HUES64 (cell line): Measurements from ENCODE around the gene CHD2.
A peak's percentile ranks its signal among the peaks of the same experiment; 100 is the strongest.
"Not testable (repeated sequence)": the region's sequence is repeated elsewhere in the genome, so short reads cannot be mapped to it uniquely, and the experiment has no call there.

ENCODE experiments used
- H3K27ac ChIP-seq: 2 replicates; pipeline ENCODE4 v1.7.0; 2013; ENCODE audit warnings: low read depth, low read length, inconsistent platforms
- H3K27me3 ChIP-seq: 2 replicates; pipeline ENCODE4 v1.6.1; 2013; ENCODE audit warnings: mild to moderate bottlenecking, low read length; ENCODE audit not compliant: insufficient read depth
- H3K36me3 ChIP-seq: 2 replicates; pipeline ENCODE4 v1.6.1; 2013; ENCODE audit warnings: mild to moderate bottlenecking, low read length; ENCODE audit not compliant: insufficient read depth
- H3K4me1 ChIP-seq: 2 replicates; pipeline ENCODE4 v1.6.1; 2013; ENCODE audit warnings: mild to moderate bottlenecking, low read length, moderate library complexity; ENCODE audit not compliant: insufficient read depth
- H3K4me3 ChIP-seq: 2 replicates; pipeline ENCODE4 v1.5.1; 2013; ENCODE audit warnings: mild to moderate bottlenecking, low read length, moderate library complexity
- H3K9ac ChIP-seq: 2 replicates; pipeline ENCODE4 v1.6.1; 2013; ENCODE audit warnings: mild to moderate bottlenecking, low read depth, low read length
- H3K9me3 ChIP-seq: 2 replicates; pipeline ENCODE4 v1.6.1; 2013; ENCODE audit warnings: low read depth, low read length; ENCODE audit not compliant: insufficient read depth
- WGBS: fragments of 150-250, 120-280 bp; methylation state at CpG from one replicate; pipeline ENCODE4 v1.1.7; 2013; ENCODE audit warnings: missing lambda C conversion rate; 5-methylcytosine and 5-hydroxymethylcytosine counted together

CHD2 gene

GRCh38 chr15:92907896-92908712 lies 8.0 kb downstream of the CHD2 start:
- 84% methylated on average over 4 of the region's 5 CpGs for WGBS
- H3K9me3 ChIP-seq: no peaks in the 10 kb centered on the region
- H3K4me1 ChIP-seq: peaks cover 43% of the 10 kb centered on the region
- H3K9ac ChIP-seq: no peak overlapping the region
- no peaks in the 10 kb centered on the region for H3K27me3 ChIP-seq
- peaks cover 7% of the 10 kb centered on the region; the same call in 1 of the 2 replicates for H3K36me3 ChIP-seq
- H3K27ac ChIP-seq: no peak overlapping the region
- no peak overlapping the region for H3K4me3 ChIP-seq

- no peak overlapping the region for H3K4me3 ChIP-seq
- no peak overlapping the region for H3K9ac ChIP-seq
- 92% methylated on average over 6 of the region's 6 CpGs for WGBS
- H3K9me3 ChIP-seq: no peaks in the 10 kb centered on the region
- peaks cover 7% of the 10 kb centered on the region; the same call in 1 of the 2 replicates for H3K36me3 ChIP-seq
- H3K27ac ChIP-seq: no peak overlapping the region
- peaks cover 44% of the 10 kb centered on the region for H3K4me1 ChIP-seq
- H3K27me3 ChIP-seq: no peaks in the 10 kb centered on the region
Observed at GRCh38 chr15:92908713-92909057, 8.6 kb downstream of the CHD2 start.

- WGBS: 78% methylated on average over 6 of the region's 7 CpGs
- Histone ChIP-seq H3K27me3 (no peaks in the 10 kb centered on the region), H3K36me3 (peaks cover 7% of the 10 kb centered on the region; the same call in 1 of the 2 replicates), H3K27ac (no peak overlapping the region), H3K4me1 (peaks cover 50% of the 10 kb centered on the region), H3K9ac (no peak overlapping the region), H3K9me3 (no peaks in the 10 kb centered on the region), H3K4me3 (no peak overlapping the region)
Observed at GRCh38 chr15:92909136-92909781, 9.1 kb downstream of the CHD2 start.

- Histone ChIP-seq H3K27ac (no peak overlapping the region), H3K9ac (no peak overlapping the region), H3K4me3 (no peak overlapping the region), H3K4me1 (peaks cover 50% of the 10 kb centered on the region), H3K9me3 (no peaks in the 10 kb centered on the region), H3K27me3 (no peaks in the 10 kb centered on the region), H3K36me3 (peaks cover 7% of the 10 kb centered on the region; the same call in 1 of the 2 replicates)
- WGBS: 93% methylated on average over 12 of the region's 13 CpGs
Observed at GRCh38 chr15:92910451-92910850, 10.3 kb downstream of the CHD2 start.

GRCh38 chr15:92914103-92914499 lies 14.0 kb downstream of the CHD2 start:
- H3K27me3 ChIP-seq: no peaks in the 10 kb centered on the region
- peaks cover 33% of the 10 kb centered on the region for H3K4me1 ChIP-seq
- H3K36me3 ChIP-seq: no peaks in the 10 kb centered on the region; the same call in 1 of the 2 replicates
- H3K27ac ChIP-seq: no peak overlapping the region
- H3K9me3 ChIP-seq: no peaks in the 10 kb centered on the region
- H3K9ac ChIP-seq: no peak overlapping the region
- 7% methylated on average over 1 of the region's 1 CpG for WGBS
- H3K4me3 ChIP-seq: no peak overlapping the region

- peaks cover 36% of the 10 kb centered on the region for H3K4me1 ChIP-seq
- no peak overlapping the region for H3K27ac ChIP-seq
- peaks cover 2% of the 10 kb centered on the region; the same call in 1 of the 2 replicates for H3K36me3 ChIP-seq
- WGBS: 89% methylated on average over 4 of the region's 4 CpGs
- H3K9me3 ChIP-seq: no peaks in the 10 kb centered on the region
- H3K27me3 ChIP-seq: no peaks in the 10 kb centered on the region
- no peak overlapping the region for H3K9ac ChIP-seq
- no peak overlapping the region for H3K4me3 ChIP-seq
Observed at GRCh38 chr15:92914768-92915221, 14.7 kb downstream of the CHD2 start.

GRCh38 chr15:92915766-92916435 lies 15.8 kb downstream of the CHD2 start:
- H3K4me1 ChIP-seq: peaks cover 47% of the 10 kb centered on the region
- H3K9ac ChIP-seq: peak overlapping the region; percentile 40; the same call in 1 of the 2 replicates
- H3K36me3 ChIP-seq: peaks cover 12% of the 10 kb centered on the region
- WGBS: 89% methylated on average over 4 of the region's 4 CpGs
- no peak overlapping the region for H3K4me3 ChIP-seq
- peak overlapping the region; percentile 62; the same call in 1 of the 2 replicates for H3K27ac ChIP-seq
- H3K9me3 ChIP-seq: no peaks in the 10 kb centered on the region
- no peaks in the 10 kb centered on the region for H3K27me3 ChIP-seq

GRCh38 chr15:92917598-92918407 lies 17.7 kb downstream of the CHD2 start:
- 0 out of 2 replicates have a peak overlapping the region, but pooled peaks have one; percentile 11 for H3K9ac ChIP-seq
- H3K36me3 ChIP-seq: peaks cover 24% of the 10 kb centered on the region
- no peaks in the 10 kb centered on the region for H3K9me3 ChIP-seq
- peaks cover 66% of the 10 kb centered on the region for H3K4me1 ChIP-seq
- no peak overlapping the region for H3K4me3 ChIP-seq
- WGBS: 38% methylated on average over 7 of the region's 11 CpGs
- H3K27ac ChIP-seq: peak overlapping the region; percentile 80
- no peaks in the 10 kb centered on the region for H3K27me3 ChIP-seq

GRCh38 chr15:92918881-92919280 lies 18.8 kb downstream of the CHD2 start:
- peaks cover 32% of the 10 kb centered on the region for H3K36me3 ChIP-seq
- H3K9ac ChIP-seq: not testable (repeated sequence)
- 96% methylated on average over 6 of the region's 9 CpGs for WGBS

GRCh38 chr15:92920595-92921161 lies 20.6 kb downstream of the CHD2 start:
- WGBS: 94% methylated on average over 4 of the region's 5 CpGs
- H3K4me3 ChIP-seq: no peak overlapping the region
- H3K9me3 ChIP-seq: no peaks in the 10 kb centered on the region
- H3K4me1 ChIP-seq: peaks cover 50% of the 10 kb centered on the region
- H3K27ac ChIP-seq: no peak overlapping the region
- peaks cover 50% of the 10 kb centered on the region for H3K36me3 ChIP-seq
- H3K9ac ChIP-seq: no peak overlapping the region
- no peaks in the 10 kb centered on the region for H3K27me3 ChIP-seq

More at GRCh38 chr15:92918881-92919280, 18.8 kb downstream of the CHD2 start:
- H3K27me3 ChIP-seq, H3K27ac ChIP-seq, H3K4me3 ChIP-seq, H3K9me3 ChIP-seq: not testable (repeated sequence)
- peaks cover 65% of the 10 kb centered on the region for H3K4me1 ChIP-seq
